Neutrophil (primary cell): ENCODE data around the gene PHF14.

Experiments used
- H3K27ac ChIP-seq: fragments of 200-600 bp; sonication (generic); 2 replicates; pipeline ENCODE4 v1.5.1; 2016; ENCODE audit warnings: mild to moderate bottlenecking, moderate library complexity
- H3K27me3 ChIP-seq: fragments of 200-600 bp; sonication (generic); 2 replicates; pipeline ENCODE4 v1.6.0; 2016; ENCODE audit warnings: mild to moderate bottlenecking
- H3K36me3 ChIP-seq: fragments of 200-600 bp; sonication (generic); 2 replicates; pipeline ENCODE4 v1.5.1; 2017
- H3K4me1 ChIP-seq, 2 experiments: fragments of 200-600 bp in 1 of 2; sonication (generic) in 1 of 2; 1 replicate in 1 of 2; 2 replicates in 1 of 2; pipeline versions ENCODE4 v1.5.1 to v1.6.1; 2013 to 2016; ENCODE audit warnings: low read depth in 1 of 2, low read length in 1 of 2, mild to moderate bottlenecking in 1 of 2, moderate library complexity in 1 of 2; ENCODE audit not compliant: control insufficient read depth in 1 of 2, insufficient read depth in 1 of 2
- H3K4me3 ChIP-seq, 2 experiments: fragments of 200-600 bp in 1 of 2; sonication (generic) in 1 of 2; 1 replicate in 1 of 2; 2 replicates in 1 of 2; pipeline ENCODE4 v1.5.1; 2013 to 2016; ENCODE audit warnings: low read depth in 1 of 2, low read length in 1 of 2, mild to moderate bottlenecking in 1 of 2, moderate library complexity in 1 of 2
- H3K9me3 ChIP-seq: fragments of 200-600 bp; sonication (generic); 2 replicates; pipeline ENCODE4 v1.5.1; 2016
- CTCF ChIP-seq: fragments of 200-600 bp; sonication (generic); IDR thresholded peaks from 2 replicates; pipeline ENCODE4 v1.5.1; 2016; ENCODE audit warnings: antibody characterized with exemption

The PHF14 gene

GRCh38 chr7:11171569-11172192, 198.0 kb downstream of the PHF14 start:
- H3K4me1 ChIP-seq: no peaks in the 10 kb centered on the region
- no peak overlapping the region for H3K27ac ChIP-seq
- no peaks in the 10 kb centered on the region for H3K9me3 ChIP-seq
- H3K27me3 ChIP-seq: no peaks in the 10 kb centered on the region
- H3K4me3 ChIP-seq: no peak overlapping the region
- no peaks in the 10 kb centered on the region for H3K36me3 ChIP-seq
- TF ChIP-seq CTCF: no peak

- H3K4me1 ChIP-seq: no peaks in the 10 kb centered on the region
- TF ChIP-seq CTCF: no peak
Measured at GRCh38 chr7:11172835-11173234, 199.2 kb downstream of the PHF14 start.

GRCh38 chr7:11175371-11175770, 201.7 kb downstream of the PHF14 start:
- Histone ChIP-seq H3K36me3 (no peaks in the 10 kb centered on the region), H3K4me3 (no peak overlapping the region), H3K9me3 (no peaks in the 10 kb centered on the region), H3K4me1 (no peaks in the 10 kb centered on the region), H3K27ac (no peak overlapping the region), H3K27me3 (no peaks in the 10 kb centered on the region)
- TF ChIP-seq CTCF: no peak

More at GRCh38 chr7:11172835-11173234, 199.2 kb downstream of the PHF14 start:
- Histone ChIP-seq H3K9me3 (no peaks in the 10 kb centered on the region), H3K4me3 (no peak overlapping the region), H3K36me3 (no peaks in the 10 kb centered on the region), H3K27me3 (no peaks in the 10 kb centered on the region), H3K27ac (no peak overlapping the region)

- Histone ChIP-seq H3K4me3 (no peak overlapping the region), H3K4me1 (no peaks in the 10 kb centered on the region), H3K27ac (no peak overlapping the region), H3K9me3 (no peaks in the 10 kb centered on the region), H3K36me3 (no peaks in the 10 kb centered on the region), H3K27me3 (no peaks in the 10 kb centered on the region)
- no peak for TF ChIP-seq CTCF
Measured at GRCh38 chr7:11175887-11176286, 202.2 kb downstream of the PHF14 start.

GRCh38 chr7:11176985-11177555, 203.4 kb downstream of the PHF14 start:
- H3K9me3 ChIP-seq: no peaks in the 10 kb centered on the region

More at GRCh38 chr7:11176985-11177555, 203.4 kb downstream of the PHF14 start:
- no peak for TF ChIP-seq CTCF
- no peak overlapping the region for H3K4me3 ChIP-seq
- no peaks in the 10 kb centered on the region for H3K27me3 ChIP-seq
- H3K4me1 ChIP-seq: no peaks in the 10 kb centered on the region
- H3K27ac ChIP-seq: no peak overlapping the region
- no peaks in the 10 kb centered on the region for H3K36me3 ChIP-seq
